ENCODE data around the gene NLGN3. TPM values are rescaled to one million over a fixed set of nuclear protein-coding genes. Genes with fewer than 3 reads are reported as not detected.

The NLGN3 gene
- total RNA-seq, 4 donors from 2014 or later, result 1.7 to 3.1 (median 2.8) TPM

- ATAC-seq, result no peak
Measured at GRCh38 chrX:71159335-71159734, 14.7 kb downstream of the NLGN3 start.

GRCh38 chrX:71160475-71160874 is 15.8 kb downstream of the NLGN3 start:
- no peaks in the 10 kb centered on the region for H3K9me3 ChIP-seq
- TF ChIP-seq POLR2A (IDR thresholded peaks at IDR 0.05) (no peak), POLR2AphosphoS5 (IDR thresholded peaks at IDR 0.05) (no peak), CTCF (IDR thresholded peaks at IDR 0.05) (no peak), EP300 (IDR thresholded peaks at IDR 0.05) (no peak)
- H3K27ac ChIP-seq, result no peak overlapping the region
- no peaks in the 10 kb centered on the region for H3K27me3 ChIP-seq
- no peak overlapping the region for H3K4me3 ChIP-seq
- no peak for ATAC-seq
- no peaks in the 10 kb centered on the region for H3K36me3 ChIP-seq
- no CpG with 5 or more reads among the region's 3 CpGs for WGBS, 2 donors (ENCODE audit: low coverage in 1 of 2)
- H3K4me1 ChIP-seq, result no peaks in the 10 kb centered on the region

More at GRCh38 chrX:71159335-71159734, 14.7 kb downstream of the NLGN3 start:
- Histone ChIP-seq H3K36me3 (no peaks in the 10 kb centered on the region), H3K9me3 (no peaks in the 10 kb centered on the region), H3K4me1 (no peaks in the 10 kb centered on the region), H3K27ac (no peak overlapping the region), H3K4me3 (no peak overlapping the region), H3K27me3 (no peaks in the 10 kb centered on the region)
- 75 to 90% methylated on average over 4 to 5 of the region's 5 CpGs for WGBS, 2 donors (ENCODE audit: low coverage in 1 of 2)
- no peak for TF ChIP-seq CTCF (IDR thresholded peaks at IDR 0.05)
- no peak for TF ChIP-seq POLR2AphosphoS5 (IDR thresholded peaks at IDR 0.05)
- no peak for TF ChIP-seq EP300 (IDR thresholded peaks at IDR 0.05)
- no peak for TF ChIP-seq POLR2A (IDR thresholded peaks at IDR 0.05)

GRCh38 chrX:71162981-71163380 is 18.3 kb downstream of the NLGN3 start:
- 80% methylated on average over 2 of the region's 4 CpGs; no CpG with 5 or more reads in 1 of the 2 donors for WGBS, 2 donors (ENCODE audit: low coverage in 1 of 2)
- H3K4me3 ChIP-seq, result no peak overlapping the region
- no peak for TF ChIP-seq POLR2AphosphoS5 (IDR thresholded peaks at IDR 0.05)
- TF ChIP-seq POLR2A (IDR thresholded peaks at IDR 0.05), result no peak
- no peak for TF ChIP-seq EP300 (IDR thresholded peaks at IDR 0.05)
- TF ChIP-seq CTCF (IDR thresholded peaks at IDR 0.05), result no peak
- H3K9me3 ChIP-seq, result no peaks in the 10 kb centered on the region
- no peaks in the 10 kb centered on the region for H3K36me3 ChIP-seq
- H3K27me3 ChIP-seq, result no peaks in the 10 kb centered on the region
- no peaks in the 10 kb centered on the region for H3K4me1 ChIP-seq
- no peak for ATAC-seq
- H3K27ac ChIP-seq, result no peak overlapping the region

- WGBS, 2 donors (ENCODE audit: low coverage in 1 of 2), result 83% methylated on average over 1 of the region's 12 CpGs; no CpG with 5 or more reads in 1 of the 2 donors
- Histone ChIP-seq H3K4me3 (no peak overlapping the region), H3K9me3 (no peaks in the 10 kb centered on the region), H3K27me3 (no peaks in the 10 kb centered on the region), H3K4me1 (no peaks in the 10 kb centered on the region), H3K27ac (no peak overlapping the region), H3K36me3 (no peaks in the 10 kb centered on the region)
- no peak for ATAC-seq
- TF ChIP-seq POLR2A (IDR thresholded peaks at IDR 0.05), result no peak
- no peak for TF ChIP-seq POLR2AphosphoS5 (IDR thresholded peaks at IDR 0.05)
- no peak for TF ChIP-seq EP300 (IDR thresholded peaks at IDR 0.05)
- no peak for TF ChIP-seq CTCF (IDR thresholded peaks at IDR 0.05)
Measured at GRCh38 chrX:71164071-71164470, 19.4 kb downstream of the NLGN3 start.

GRCh38 chrX:71166461-71166860 is 21.8 kb downstream of the NLGN3 start:
- Histone ChIP-seq H3K36me3 (no peaks in the 10 kb centered on the region), H3K27ac (no peak overlapping the region), H3K4me3 (no peak overlapping the region), H3K4me1 (no peaks in the 10 kb centered on the region), H3K27me3 (no peaks in the 10 kb centered on the region), H3K9me3 (no peaks in the 10 kb centered on the region)
- 46% methylated on average over 3 of the region's 6 CpGs; no CpG with 5 or more reads in 1 of the 2 donors for WGBS, 2 donors (ENCODE audit: low coverage in 1 of 2)
- no peak for TF ChIP-seq EP300 (IDR thresholded peaks at IDR 0.05)
- no peak for TF ChIP-seq POLR2AphosphoS5 (IDR thresholded peaks at IDR 0.05)
- no peak for TF ChIP-seq CTCF (IDR thresholded peaks at IDR 0.05)
- no peak for TF ChIP-seq POLR2A (IDR thresholded peaks at IDR 0.05)
- ATAC-seq, result no peak
